NCI-H1436 (cell line): Measurements from ENCODE around the gene PMEPA1.

Experiments
- DNase-seq: peaks from one replicate; lab custom pipeline; 2025; lab: John Stamatoyannopoulos, UW

PMEPA1 gene

DNA sequence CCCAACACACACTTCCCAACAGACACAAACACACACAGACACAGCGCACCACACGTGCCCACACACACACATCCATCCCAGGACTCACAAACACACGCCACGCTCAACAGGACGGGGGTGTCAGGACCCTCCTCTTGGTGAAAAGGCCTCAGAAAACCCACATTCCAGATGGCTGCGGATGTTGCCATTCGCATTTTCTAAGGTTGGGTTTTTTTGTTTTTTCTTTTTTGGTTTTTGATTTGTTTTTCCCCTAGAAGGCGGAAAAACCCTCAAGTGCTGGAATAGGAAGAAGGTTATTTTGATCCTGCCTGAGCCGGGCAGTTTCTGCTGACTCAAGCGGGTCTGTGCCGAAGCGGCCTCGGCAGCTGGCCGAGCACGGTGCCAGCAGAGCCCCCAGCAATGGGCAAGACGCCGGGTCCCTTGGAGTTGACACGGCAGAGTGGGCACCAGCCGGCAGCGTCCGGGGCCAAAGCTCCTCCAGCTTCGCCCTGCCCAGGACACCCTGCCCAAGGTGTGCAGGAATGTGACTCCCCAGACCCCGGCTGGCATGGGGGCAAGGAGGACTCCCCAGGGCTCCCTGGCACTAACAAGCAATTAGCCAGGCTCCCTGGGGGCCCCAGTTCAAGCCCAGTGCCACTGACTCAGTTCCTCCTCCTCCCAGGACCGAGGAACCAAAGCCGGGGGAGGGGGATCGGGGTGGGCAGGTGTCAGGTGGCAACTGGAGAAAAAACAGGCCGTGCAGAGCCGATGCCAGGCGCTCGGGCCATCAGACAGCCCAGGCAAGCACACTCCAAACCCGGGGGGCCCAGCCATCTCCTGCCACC is 48.7 kb downstream of the PMEPA1 start:
- DNase-seq, result no peak

DNA sequence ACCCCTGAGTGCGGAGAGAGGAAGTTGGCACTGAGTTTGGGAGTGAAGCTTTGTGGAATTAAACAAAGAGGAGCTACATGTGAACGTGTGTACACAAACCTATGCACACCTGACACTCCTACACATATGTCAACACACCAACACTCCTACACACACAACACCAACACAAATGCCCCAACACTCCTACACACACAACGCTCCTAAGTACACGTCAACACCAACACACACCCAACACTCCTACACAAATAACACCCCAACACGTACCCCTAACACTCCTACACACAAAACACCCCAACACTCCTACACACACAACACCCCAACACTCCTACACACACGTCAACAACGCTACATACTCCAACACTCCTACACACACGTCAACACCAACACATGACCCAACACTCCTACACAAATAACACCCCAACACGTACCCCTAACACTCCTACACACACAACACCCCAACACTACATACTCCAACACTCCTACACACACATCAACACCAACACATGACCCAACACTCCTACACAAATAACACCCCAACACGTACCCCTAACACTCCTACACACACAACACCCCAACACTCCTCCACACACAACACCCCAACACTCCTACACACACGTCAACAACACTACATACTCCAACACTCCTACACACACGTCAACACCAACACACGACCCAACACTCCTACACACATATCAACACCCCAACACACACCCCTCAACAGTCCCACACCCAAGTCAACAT is 49.5 kb downstream of the PMEPA1 start:
- no peak for DNase-seq

DNA sequence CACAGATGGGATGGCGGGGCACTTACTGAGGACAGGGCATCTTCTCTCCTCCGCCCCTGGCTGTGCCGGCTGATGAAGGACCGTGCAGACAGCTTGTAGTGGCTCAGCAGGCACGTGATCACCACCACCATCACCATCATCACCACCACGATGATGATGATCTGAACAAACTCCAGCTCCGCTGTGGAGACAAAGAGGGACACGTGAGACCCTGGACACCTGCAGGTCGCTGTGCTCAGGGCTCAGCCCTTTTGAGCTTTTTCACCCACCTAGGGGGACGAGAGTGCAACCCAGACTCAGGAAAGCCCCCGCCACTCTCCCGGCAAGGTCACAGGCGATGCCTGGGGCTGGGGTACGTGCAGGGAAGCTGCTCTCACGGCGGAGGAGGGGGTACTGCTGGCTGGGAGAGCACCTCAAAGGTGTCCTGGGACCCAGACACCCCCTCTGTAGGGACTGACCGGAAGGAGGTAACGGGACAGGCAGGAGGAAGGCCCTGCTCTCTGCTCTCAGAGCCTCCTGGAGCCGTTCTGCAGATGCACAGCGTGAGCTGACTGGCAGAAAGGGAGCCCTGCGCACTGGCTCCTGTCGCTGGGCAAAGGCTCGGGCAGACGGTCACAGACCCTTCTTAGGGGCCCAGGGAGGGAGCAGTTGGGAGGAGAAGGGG is 50.2 kb downstream of the PMEPA1 start:
- no peak for DNase-seq

DNA sequence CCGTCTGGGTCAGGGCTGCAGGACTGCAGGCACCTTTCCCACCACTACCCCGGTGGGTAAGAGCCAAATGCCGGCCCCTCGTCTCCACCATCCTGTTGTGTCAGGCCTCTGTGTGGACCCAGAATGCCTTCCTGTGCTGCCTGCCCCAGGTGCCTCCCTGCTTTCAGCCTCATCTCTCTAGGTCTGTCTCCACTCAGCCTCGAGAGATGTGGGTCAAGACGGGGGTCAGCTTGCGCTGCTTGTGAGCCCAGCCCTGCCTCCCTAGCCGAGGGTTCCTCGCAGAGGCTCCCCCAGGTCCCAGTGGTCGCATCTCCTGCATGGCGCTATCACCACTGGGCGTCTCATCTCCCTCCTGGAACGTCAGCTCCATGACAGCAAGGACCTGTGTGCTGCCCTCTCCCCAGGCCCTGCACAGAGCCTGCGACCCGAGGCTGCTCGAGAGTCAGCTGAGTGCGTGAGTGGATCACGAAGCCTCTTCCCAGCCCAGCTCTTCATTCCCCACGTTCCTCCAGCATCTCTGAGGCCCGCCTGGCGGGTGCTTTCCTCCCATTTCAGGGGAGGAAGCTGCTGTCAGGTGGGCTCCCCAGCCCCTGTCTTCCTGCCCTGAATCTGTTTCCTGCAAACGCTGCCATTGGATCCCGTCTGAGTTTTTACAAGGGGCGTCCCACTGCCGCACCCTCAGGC is 50.8 kb downstream of the PMEPA1 start:
- no peak for DNase-seq

DNA sequence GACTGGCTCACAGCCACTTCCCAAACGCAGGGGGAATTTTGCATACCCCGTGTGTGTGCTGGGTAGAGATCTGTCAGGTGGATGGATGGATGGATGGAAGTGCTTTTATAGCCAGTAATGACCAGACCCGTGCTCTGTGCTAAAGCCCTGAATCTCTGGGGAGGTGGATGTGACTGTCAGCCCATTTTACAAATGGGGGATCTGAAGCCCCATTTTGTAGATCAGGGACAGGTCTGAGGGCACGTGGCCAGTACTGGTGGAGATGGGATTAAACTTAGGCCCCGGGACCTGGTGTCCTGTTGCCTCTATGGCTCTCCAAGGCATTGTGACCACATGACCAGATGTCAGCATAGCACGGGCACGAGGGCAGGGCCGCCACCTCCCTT is 51.4 kb downstream of the PMEPA1 start:
- no peak for DNase-seq

DNA sequence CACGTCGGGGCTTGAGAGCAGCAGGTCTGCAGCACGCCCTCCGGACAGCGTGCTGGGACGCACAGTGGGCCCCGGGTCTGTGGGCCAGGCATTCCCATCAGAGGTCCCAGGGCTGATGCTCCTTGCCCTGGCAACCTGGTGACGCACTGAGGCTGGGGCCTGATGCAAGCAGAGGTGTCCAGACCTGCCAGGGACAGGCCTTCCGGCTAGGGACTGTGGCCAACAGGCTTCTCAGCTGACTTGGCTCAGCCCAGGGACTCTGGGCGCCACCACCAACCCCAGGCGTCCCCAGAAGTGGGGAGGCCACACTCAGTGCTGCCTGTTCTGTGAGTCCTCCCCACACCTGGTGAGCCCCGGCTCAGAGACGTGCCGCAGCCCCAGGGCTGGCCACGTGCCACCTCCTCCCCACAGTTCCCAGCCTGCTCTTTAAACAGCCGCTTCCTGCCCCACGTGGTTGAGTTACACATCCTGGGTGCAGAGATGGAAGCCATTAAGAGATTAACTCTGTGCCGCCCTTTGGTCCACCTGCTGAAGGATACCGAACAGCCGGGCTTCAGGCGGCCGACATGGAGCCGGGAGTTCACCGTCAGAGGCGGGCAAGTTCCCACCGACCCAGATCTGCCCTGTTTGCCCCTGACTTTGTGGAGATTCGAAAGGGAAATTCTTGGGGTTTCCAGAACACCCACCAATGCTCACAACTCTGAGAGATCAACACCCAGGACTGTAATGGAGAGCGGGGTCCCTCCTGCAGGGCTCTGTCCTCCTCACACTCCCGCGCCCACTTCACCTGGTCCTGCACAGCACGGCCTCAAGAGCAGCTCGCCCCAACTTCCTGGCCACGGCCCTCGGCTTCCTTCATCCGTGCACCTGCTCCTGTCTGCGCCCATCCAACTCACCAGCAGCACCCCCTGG is 52.0 kb downstream of the PMEPA1 start:
- DNase-seq, result no peak

DNA sequence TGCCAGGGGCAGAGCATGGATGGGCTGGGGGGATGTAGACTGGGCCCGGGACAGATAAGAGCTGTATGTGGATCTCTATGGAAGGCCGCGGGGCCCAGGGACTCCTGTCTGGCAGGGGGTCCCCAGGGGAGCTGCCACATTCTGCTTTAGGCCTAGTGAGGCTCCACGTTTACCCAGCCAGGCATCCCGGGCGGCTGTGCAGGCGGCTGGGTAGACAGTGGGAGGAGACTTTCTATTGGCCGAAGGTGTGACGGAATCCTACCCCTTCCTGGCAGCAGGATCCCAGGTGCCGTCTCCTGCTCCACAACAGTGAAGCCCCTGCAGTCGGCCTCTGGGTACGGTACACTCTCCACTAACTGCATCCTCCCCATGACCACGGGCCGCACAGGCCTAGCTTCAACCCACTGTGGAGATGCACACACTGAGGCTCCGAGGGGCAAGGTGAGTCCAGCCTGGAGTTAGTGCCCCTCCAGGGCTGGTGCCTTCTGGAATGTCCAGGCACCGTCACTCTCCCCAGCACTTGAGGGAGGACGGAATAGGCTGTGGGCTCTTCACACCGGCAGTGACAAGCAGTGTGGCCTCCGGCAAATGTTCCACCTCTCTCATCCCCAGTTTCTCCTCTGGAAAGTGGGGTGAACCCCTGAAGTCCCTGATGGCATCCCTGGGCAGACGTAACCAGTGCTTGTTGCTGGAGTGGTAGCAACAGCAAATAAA is 52.8 kb downstream of the PMEPA1 start:
- DNase-seq, result no peak

DNA sequence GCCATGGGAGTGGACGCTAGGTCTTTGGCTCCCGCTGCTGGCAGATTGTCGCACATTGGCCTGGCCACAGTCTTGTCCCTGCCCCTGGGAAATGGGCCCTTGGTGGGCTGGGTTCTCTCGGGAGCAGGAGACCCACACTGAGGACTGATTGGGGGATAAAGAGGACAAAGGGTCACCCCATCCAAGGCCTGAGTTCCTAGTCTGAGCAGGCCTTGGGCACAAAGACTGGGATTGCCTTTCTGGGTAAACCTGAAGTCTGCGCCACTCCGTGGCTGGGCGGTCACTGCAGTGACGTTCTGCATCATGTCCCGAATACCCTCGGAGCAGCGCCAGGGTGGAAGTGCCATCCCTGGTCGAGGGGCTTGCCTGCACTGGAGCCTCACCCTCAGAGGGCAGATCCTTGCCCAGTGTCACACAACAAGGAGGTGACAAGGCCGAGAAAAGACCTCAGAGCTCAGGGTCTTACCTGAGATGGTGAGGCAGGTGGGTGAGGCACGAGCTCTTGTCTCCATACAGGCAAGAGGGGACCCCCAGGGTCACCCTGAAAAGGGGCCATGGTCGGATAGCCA is 53.5 kb downstream of the PMEPA1 start:
- no peak for DNase-seq

DNA sequence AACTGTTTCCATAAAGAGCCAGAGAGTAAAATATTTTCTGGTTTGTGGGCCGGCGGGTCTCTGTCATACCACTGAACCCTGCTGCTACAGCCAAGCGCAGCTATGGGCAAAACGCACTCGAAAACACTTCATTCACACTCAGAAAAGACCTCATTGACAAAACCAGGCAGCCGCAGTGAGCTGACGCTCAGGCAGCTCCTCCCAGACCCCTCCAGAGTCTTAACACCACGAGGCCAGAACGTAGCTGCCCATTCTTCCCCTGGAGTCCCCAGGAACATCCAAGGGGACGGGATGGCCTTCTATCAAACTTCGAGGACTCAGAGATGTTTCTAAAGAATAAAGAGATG is 54.0 kb downstream of the PMEPA1 start:
- DNase-seq, result no peak

DNA sequence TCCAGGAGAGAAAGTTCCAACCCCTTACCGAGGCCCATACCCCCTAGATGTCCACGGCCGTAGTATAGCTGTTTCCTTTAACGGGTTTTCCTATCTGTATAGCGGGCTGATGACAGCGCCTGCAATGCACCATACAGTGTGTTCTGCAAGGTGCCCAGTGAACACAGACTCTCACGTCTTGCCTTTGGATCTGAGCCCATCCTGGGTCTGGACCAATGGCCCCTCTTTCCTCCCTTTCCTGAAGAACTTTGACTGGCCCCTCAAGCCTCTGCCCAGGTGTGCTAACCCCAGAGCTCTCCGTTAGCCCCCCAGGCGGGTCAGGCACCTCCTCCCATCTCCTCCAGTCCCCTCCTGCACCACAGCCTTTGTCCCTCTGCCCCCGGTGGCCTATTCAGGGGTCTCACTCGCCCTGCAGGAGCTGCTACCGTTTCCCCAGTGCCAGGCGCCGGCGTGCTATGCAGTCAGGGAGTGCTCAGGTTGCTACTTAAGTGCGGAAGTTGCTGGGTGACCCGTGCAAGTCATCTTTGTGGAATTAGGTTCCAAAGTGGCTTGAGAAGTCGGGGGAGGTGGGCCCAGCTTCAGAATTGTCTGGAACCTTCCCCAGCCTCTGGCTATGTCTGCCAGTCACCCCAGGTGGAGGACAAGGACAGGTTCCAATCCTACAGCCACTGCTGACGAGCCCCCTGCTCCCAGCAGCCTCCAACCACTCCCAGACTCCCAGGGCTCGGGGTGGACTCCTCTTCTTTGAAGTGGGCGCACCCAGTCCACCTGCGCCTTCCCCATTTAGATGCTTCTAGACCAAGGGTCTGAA is 54.6 kb downstream of the PMEPA1 start:
- DNase-seq, result no peak

DNA sequence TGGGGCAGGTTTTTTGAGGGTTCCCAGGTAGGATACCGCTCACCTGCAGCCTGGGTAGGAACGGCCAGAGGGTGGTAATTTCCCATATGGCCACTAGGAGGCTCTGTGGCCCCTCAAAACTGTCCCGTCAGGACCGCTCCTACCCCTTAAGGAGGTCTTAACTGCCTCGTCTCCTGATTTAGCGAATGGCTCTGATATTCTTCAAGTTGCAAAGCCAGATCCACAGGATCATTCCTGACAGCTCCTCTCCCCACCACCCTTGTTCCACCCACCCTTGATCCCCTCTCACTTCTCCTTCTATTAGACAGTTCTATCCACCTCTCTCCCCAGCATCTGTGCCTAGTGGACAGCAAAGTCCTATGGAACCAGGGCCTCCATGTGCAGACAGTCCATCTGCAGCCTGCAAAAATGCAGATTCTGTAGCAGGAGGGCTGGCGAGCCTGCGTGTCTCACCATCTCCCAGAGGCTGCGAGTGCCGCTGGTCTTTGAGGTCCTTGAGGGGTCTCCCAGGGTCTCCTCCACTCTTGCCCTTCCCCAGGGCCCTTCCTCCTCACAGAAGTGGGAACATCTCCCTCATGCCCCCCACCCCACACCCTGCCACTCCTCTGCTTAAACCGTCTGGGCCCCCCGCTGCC is 55.3 kb downstream of the PMEPA1 start:
- DNase-seq, result peak; percentile 66

DNA sequence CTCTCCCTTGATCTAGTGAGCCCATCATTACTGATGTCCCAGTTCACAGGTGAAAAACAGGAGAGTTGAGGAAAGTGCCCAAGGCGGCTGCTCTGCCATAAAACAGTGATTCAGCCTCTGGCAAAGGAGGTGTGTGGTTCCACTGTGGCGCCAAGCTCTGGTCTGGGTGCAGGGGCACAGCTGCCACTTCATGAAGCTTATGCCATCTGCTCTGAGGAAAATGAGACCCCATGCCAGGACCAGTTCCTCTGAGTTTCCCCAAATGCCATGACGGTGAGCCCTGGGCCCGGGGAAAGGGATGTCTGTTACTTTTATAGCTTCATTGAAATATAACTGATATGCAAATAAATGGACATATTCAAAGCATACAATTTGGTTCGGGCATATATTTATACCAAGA is 55.9 kb downstream of the PMEPA1 start:
- DNase-seq, result no peak

DNA sequence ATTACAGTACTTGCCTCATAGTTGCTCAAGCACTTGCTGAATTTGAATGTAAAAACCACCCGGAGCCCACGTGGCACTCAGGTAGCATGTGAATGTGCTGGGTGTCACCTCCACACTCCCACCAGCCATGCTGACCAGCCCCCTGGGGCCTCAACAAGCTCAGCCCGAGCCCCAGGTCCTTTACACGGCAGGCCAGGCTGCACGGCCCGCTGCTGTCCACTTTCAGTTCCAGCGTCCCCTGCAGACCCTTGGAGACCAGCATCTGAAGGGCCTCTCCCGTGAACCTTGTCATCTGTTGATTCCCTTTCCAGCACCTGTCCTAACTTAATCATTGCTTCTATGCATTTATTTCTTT is 56.3 kb downstream of the PMEPA1 start:
- no peak for DNase-seq

DNA sequence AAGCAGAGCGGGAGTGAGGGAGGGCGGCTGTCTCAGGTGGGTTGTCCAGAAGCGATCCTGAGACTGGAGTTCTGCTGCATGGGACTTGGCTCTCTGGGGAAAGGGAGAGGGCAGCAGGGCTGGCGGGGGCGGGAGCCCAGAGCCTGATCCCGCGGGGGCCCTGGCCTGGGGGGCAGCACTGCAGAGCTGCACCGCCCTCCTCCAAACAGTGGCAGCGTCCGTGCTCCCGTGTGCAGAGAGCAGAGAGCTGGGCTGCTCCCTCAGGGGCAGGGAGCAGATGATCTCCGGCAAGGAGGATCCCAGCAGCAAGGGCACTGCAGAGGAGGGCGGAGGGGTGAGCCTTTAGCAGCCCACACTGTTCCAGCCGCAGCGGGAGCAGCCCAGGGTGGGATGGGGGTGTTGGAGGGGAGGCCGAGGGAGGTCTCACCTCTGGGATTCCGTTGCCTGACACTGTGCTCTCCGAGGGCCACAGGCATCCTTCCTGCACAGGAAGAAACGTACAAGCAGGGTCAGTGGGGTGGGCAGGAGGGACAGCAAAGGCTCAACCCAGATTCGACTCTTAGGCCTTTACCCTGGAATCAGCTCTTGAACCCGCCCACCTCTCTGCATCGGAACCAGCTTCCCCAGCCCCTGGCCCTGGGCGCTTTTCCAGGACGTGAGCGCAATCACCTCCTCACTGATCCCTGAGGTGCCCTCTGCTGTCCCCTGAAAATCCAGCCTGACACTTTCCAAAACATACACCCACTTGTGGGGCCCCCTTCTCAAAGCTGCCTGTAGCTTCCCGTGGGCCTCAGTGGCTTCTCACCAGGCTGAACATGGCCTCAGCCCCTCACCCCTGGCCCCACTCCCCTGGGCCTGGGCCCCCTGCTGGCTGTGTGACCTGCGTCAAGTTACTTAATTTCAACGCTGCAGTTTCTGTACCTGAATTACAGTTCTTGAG is 56.9 kb downstream of the PMEPA1 start:
- DNase-seq, result no peak

DNA sequence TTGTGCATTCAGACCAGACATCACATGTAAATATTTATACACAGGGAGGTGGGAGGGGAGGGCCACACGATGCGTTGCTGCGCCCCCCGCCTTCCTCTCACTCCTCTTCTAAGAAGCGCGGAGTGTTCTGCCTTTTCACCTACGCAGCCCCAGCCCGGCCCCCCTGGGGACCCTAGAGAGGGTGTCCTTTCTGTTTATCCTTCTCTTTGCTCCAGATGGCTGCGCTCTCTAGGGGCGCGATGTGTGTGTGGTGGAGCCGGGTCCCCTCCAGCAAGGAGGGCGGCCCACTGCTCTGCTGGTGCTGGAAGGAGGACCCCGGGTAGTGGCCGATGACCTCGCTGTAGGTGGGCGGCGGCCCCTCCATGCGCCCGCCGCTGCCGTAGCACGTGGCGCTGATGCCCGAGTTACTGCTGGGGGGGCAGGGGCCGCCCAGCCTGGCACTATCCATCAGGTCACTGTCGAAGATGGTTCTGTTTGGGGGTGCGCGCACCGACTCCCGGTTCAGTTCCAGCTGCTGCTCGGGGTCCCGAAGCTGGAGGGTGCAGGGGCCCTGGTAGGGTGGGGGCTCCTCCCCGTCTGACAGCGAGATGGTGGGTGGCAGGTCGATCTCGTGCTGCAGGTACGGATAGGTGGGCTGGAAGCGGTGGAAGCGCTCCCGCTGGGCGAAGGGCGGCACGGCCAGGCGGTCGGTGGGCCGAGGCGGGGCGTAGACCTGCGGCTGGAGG is 57.8 kb downstream of the PMEPA1 start:
- no peak for DNase-seq

DNA sequence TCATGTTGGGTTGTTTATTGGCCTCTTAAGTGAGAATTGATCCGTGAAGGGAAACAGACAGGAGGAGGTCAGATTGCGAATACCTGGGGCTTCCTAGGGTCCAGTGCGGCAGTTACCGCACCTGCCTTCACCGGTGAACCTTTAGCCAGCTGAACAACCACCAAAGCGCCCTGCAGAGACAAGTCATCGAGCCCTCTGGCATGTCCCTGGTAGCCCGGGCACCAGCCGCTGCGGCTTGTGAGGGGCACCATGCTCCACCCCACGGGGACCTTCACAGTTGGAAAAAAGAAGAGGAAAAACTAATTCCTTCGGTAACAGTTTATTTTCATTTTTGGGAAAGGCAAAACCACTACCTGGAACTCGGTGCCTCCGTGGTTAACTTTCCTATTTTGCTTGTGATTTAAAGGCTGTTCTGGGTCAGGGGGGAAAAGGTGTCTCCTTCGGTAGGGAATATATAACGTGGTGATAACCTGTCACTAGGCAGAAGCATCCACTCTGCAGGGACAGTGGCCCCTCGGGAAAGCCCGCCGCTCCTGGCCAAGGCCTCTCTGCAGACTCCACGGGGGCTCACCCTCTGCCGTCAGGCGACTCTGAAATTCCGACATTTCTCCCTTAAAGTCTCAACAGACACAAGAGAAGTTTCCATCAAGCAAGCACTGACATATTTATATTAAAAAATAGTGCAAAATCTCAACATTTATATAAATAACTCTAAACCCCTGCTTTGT is 58.9 kb downstream of the PMEPA1 start:
- DNase-seq, result no peak

DNA sequence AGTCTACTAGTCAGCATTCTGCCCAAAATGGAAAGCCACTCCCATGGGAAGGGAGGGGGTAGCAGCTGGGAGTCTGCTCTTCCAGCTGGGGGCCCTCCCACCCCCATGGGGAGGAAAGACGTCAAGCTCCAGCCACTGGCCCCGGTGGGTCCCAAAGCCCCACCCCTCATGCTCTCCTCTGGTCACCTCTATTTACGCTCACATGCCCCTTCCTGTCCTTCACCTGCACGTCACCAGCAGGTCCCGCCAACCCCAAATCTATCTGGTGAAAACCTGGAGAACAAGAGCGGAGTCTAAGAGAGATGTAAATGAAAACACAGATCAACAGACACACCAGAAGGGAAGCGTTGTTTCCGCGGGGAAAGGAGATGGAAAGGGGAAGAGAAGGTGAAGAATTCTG is 59.5 kb downstream of the PMEPA1 start:
- no peak for DNase-seq
